NCI-H774 (cell line): ENCODE data around the gene ATP2B1.

ENCODE experiments used
- DNase-seq: peaks from one replicate; lab custom pipeline; 2025; lab: John Stamatoyannopoulos, UW

Gene ATP2B1

GRCh38 chr12:89539426-89540223 lies 169.0 kb downstream of the ATP2B1 start:
- DNase-seq: no peak

GRCh38 chr12:89538897-89539296 lies 169.7 kb downstream of the ATP2B1 start:
- DNase-seq: no peak
